Measurements from ENCODE around the gene TNS1. TPM values are rescaled to one million over a fixed set of nuclear protein-coding genes. Genes with fewer than 3 reads are reported as not detected.

Gene TNS1
- total and polyA plus RNA-seq, 2 experiments from 2014 or later, result 81.6 to 99.3 TPM

DNA sequence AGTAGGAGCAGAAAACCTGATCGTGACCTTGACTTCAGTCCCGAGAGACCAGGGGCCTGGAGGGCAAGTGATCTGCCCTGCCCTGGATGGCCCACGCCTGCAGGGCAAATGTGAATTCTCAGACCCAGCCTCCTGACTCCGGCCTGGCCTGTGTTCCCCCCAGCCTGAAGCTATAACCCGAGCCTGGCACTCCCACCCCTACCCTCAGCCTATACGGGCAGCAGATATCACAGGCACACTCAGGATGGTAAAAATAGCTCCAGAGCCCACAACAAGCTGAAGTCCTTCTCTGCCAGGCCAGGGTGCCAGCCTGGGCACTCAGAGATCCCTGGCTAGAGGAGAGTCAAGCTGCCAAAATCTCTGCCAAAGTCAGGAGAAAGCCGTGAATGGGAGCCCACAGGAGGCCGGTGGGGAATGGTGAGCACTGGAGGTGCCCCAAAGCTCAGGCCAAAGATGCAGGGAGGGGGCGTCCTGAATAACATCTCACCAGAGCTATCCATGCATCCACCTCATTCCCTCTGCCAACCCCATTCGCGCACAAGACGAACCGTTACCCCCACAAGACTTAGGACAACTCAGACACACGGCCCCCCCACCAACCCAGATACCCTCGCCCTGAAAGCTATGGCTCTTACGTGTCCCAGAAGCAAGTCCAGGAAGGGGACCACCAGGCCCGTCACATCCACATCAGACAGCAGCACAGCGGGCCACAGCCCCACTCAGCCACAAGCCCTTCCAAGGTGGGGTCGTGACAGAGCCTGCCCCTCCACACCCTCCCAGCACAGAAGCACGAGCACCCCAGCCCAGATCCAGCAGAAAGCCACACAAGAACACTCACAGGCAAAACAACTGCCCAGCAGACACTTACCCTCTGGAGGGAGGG, 144.9 kb downstream of the TNS1 start:
- 36 to 37% methylated on average over 15 to 20 of the region's 20 CpGs for WGBS, 2 experiments (ENCODE audit: low coverage in 1 of 2, low lambda C conversion rate in 2 of 2, missing lambda C conversion rate in 2 of 2)
- in situ Hi-C loops (cut with MboI), result no loop called here
- peak overlapping the region; percentile 96 for H3K27ac ChIP-seq
- H3K79me2 ChIP-seq (ENCODE audit: insufficient read depth), result peaks cover 45% of the 10 kb centered on the region
- H2AFZ ChIP-seq, result no peak overlapping the region
- H3K36me3 ChIP-seq (ENCODE audit: low read depth), result peaks cover 18% of the 10 kb centered on the region
- no peaks in the 10 kb centered on the region for H4K20me1 ChIP-seq (ENCODE audit: insufficient read depth)
- H3K9ac ChIP-seq, result peak overlapping the region; percentile 63
- peak overlapping the region; percentile 72 for H3K4me2 ChIP-seq (ENCODE audit: unreplicated experiment)
- peak overlapping the region; percentile 17; the same call in 1 of the 2 replicates for H3K4me3 ChIP-seq
- H3K9me3 ChIP-seq (ENCODE audit: low read depth), result no peaks in the 10 kb centered on the region
- TF ChIP-seq EZH2 (IDR thresholded peaks at IDR 0.05; ENCODE audit: insufficient read depth, poor library complexity, severe bottlenecking) (no peak), EZH2phosphoT487 (IDR thresholded peaks at IDR 0.05; ENCODE audit: insufficient read depth, low read depth) (no peak)
- peaks cover 39% of the 10 kb centered on the region for H3F3A ChIP-seq (ENCODE audit: insufficient read depth)
- peaks cover 39% of the 10 kb centered on the region for H3K4me1 ChIP-seq (ENCODE audit: insufficient read depth)
- H3K9me2 ChIP-seq (ENCODE audit: insufficient read depth), result no peaks in the 10 kb centered on the region
- no peaks in the 10 kb centered on the region for H3K27me3 ChIP-seq (replicated peaks; ENCODE audit: insufficient read depth)
- DNase-seq, result no peak

DNA sequence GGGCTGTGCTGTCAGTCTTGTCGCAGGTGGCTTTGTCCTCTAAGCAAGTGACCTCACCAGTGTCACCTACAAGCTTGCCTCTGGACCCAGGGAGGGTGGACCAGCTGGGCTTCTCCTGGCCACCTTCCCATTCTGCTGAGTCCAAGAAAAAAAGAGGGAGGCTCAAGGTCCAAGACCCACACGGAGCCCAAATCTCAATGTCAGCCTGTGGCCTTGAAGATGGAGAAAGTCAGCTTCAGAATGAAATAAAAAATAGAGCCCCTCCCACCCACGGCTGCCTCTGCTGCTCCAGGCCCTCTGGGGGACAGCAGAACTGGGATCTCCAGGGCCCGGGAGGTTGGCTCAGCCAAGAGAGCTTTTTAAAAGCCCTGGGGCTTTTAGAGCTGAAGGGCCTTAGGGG, 145.9 kb downstream of the TNS1 start:
- no peak for TF ChIP-seq EZH2 (IDR thresholded peaks at IDR 0.05; ENCODE audit: insufficient read depth, poor library complexity, severe bottlenecking)
- H3K4me2 ChIP-seq (ENCODE audit: unreplicated experiment), result no peak overlapping the region
- peaks cover 53% of the 10 kb centered on the region for H3K79me2 ChIP-seq (ENCODE audit: insufficient read depth)
- DNase-seq, result no peak
- no peak overlapping the region for H2AFZ ChIP-seq
- in situ Hi-C loops (cut with MboI), result no loop called here
- peaks cover 45% of the 10 kb centered on the region for H3F3A ChIP-seq (ENCODE audit: insufficient read depth)
- H3K36me3 ChIP-seq (ENCODE audit: low read depth), result peaks cover 16% of the 10 kb centered on the region
- no peaks in the 10 kb centered on the region for H4K20me1 ChIP-seq (ENCODE audit: insufficient read depth)
- H3K4me1 ChIP-seq (ENCODE audit: insufficient read depth), result peaks cover 49% of the 10 kb centered on the region
- no peak overlapping the region for H3K9ac ChIP-seq
- no peaks in the 10 kb centered on the region for H3K9me3 ChIP-seq (ENCODE audit: low read depth)
- H3K27me3 ChIP-seq (replicated peaks; ENCODE audit: insufficient read depth), result no peaks in the 10 kb centered on the region
- H3K4me3 ChIP-seq, result no peak overlapping the region
- no peaks in the 10 kb centered on the region for H3K9me2 ChIP-seq (ENCODE audit: insufficient read depth)
- 51 to 58% methylated on average over 4 of the region's 4 CpGs for WGBS, 2 experiments (ENCODE audit: low coverage in 1 of 2, low lambda C conversion rate in 2 of 2, missing lambda C conversion rate in 2 of 2)
- 0 out of 2 replicates have a peak overlapping the region, but pooled peaks have one; percentile 96 for H3K27ac ChIP-seq

DNA sequence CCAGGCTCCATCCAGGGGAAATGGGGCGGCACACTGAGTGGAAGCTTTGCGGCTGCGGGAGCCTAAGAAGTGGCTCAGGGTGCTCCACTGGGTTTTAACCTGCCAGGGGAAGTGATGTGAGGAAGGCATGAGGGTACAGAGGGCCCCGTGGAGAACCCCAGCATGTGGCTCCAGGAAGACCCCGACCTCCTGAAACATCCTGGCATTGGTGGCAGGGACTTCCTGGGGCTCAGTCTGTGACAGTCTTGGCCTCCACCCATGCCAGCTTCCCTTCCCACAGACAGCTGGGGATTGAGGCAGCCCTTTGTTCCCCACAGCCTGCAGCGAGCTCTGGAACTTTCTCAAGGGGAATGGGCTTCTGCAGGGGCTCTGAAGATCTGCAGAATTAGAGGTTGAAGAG, 146.6 kb downstream of the TNS1 start:
- in situ Hi-C loops (cut with MboI), result no loop called here
- DNase-seq, result no peak
- no peaks in the 10 kb centered on the region for H3K9me3 ChIP-seq (ENCODE audit: low read depth)
- no peak overlapping the region for H3K4me2 ChIP-seq (ENCODE audit: unreplicated experiment)
- TF ChIP-seq EZH2phosphoT487 (IDR thresholded peaks at IDR 0.05; ENCODE audit: insufficient read depth, low read depth), result no peak
- no peak for TF ChIP-seq EZH2 (IDR thresholded peaks at IDR 0.05; ENCODE audit: insufficient read depth, poor library complexity, severe bottlenecking)
- 94 to 96% methylated on average over 6 of the region's 6 CpGs for WGBS, 2 experiments (ENCODE audit: low coverage in 1 of 2, low lambda C conversion rate in 2 of 2, missing lambda C conversion rate in 2 of 2)
- no peak overlapping the region for H2AFZ ChIP-seq
- no peaks in the 10 kb centered on the region for H3K27me3 ChIP-seq (replicated peaks; ENCODE audit: insufficient read depth)
- no peak overlapping the region for H3K9ac ChIP-seq
- H3K79me2 ChIP-seq (ENCODE audit: insufficient read depth), result peaks cover 54% of the 10 kb centered on the region
- no peaks in the 10 kb centered on the region for H3K9me2 ChIP-seq (ENCODE audit: insufficient read depth)
- no peaks in the 10 kb centered on the region for H4K20me1 ChIP-seq (ENCODE audit: insufficient read depth)
- peaks cover 13% of the 10 kb centered on the region for H3K36me3 ChIP-seq (ENCODE audit: low read depth)
- no peak overlapping the region for H3K4me3 ChIP-seq
- H3K4me1 ChIP-seq (ENCODE audit: insufficient read depth), result peaks cover 56% of the 10 kb centered on the region
- no peak overlapping the region for H3K27ac ChIP-seq
- peaks cover 45% of the 10 kb centered on the region for H3F3A ChIP-seq (ENCODE audit: insufficient read depth)

DNA sequence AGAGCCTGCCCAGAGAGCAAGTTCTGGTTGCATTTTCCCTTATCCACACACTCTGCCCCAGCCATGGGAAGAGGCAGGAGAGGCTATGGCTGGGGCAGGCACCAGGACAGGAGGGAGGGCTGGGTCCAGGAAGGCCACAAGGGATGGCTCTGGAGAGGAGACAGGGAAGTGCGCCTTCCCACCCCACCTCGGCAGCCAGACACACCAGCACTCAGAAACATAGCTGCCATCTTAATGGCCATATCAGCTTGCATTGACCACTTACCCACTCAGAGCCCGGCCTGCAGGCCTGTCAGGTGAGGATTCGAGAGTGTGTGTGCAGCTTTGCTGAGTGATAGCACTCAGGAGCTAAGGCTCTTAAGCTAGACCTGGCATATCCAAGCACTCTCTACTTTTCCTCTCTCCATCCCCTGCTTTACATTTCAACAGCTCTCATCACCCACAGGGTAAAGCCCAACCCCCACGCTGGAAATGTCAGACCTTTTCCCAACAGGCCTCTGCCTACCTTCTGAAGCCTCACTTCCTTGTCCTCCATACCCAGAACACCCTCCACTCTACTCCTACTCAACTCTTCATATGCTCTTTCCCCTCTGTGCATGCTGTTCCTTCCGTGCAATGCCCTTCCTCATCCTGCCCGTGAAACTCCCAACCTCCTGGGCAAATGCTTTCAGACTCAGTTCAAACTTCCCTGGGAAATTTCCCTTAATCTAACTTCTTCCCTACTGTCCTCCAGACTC, 147.9 kb downstream of the TNS1 start:
- Histone ChIP-seq H3K36me3 (ENCODE audit: low read depth) (peaks cover 7% of the 10 kb centered on the region; the same call in 1 of the 2 replicates), H3F3A (ENCODE audit: insufficient read depth) (peaks cover 36% of the 10 kb centered on the region), H3K9me2 (ENCODE audit: insufficient read depth) (no peaks in the 10 kb centered on the region), H3K9ac (no peak overlapping the region), H4K20me1 (ENCODE audit: insufficient read depth) (no peaks in the 10 kb centered on the region), H3K27me3 (replicated peaks; ENCODE audit: insufficient read depth) (no peaks in the 10 kb centered on the region), H2AFZ (no peak overlapping the region), H3K9me3 (ENCODE audit: low read depth) (no peaks in the 10 kb centered on the region), H3K4me1 (ENCODE audit: insufficient read depth) (peaks cover 68% of the 10 kb centered on the region), H3K4me2 (ENCODE audit: unreplicated experiment) (no peak overlapping the region), H3K27ac (no peak overlapping the region), H3K79me2 (ENCODE audit: insufficient read depth) (peaks cover 55% of the 10 kb centered on the region), H3K4me3 (no peak overlapping the region)
- no peak for DNase-seq
- in situ Hi-C loops (cut with MboI), result no loop called here
- TF ChIP-seq EZH2phosphoT487 (IDR thresholded peaks at IDR 0.05; ENCODE audit: insufficient read depth, low read depth), result no peak
- no peak for TF ChIP-seq EZH2 (IDR thresholded peaks at IDR 0.05; ENCODE audit: insufficient read depth, poor library complexity, severe bottlenecking)
- 81 to 86% methylated on average over 7 of the region's 7 CpGs for WGBS, 2 experiments (ENCODE audit: low coverage in 1 of 2, low lambda C conversion rate in 2 of 2, missing lambda C conversion rate in 2 of 2)

Data from GM23248 (cell line).